Posterior cingulate gyrus (tissue), 11 donors: ENCODE measurements around the gene RAB11FIP3.
A peak's percentile ranks its signal among the peaks of the same experiment; 100 is the strongest.

ENCODE experiments used
- DNase-seq, 10 donors: peaks; one replicate each; pipeline versions ENCODE4 v3.0.0 to v3.0.0-alpha.2; 2020 to 2021; ENCODE audit warnings: mixed read lengths in 3 of 10
- intact Hi-C: fragments of 100-400 bp; cut with DNase I; formaldehyde crosslinking; loops from one replicate; pipeline ENCODE4 v1.15.1; 2023

Gene RAB11FIP3

GRCh38 chr16:543301-544164 lies 118.1 kb downstream of the RAB11FIP3 start:
- no peak for DNase-seq

GRCh38 chr16:544517-544916 lies 119.1 kb downstream of the RAB11FIP3 start:
- no peak for DNase-seq
- intact Hi-C loops: no loop called here

More at GRCh38 chr16:543301-544164, 118.1 kb downstream of the RAB11FIP3 start:
- intact Hi-C loops: no loop called here

- intact Hi-C loops: no loop called here
These were observed 121.7 kb downstream of the RAB11FIP3 start for GRCh38 chr16:546909-547770.

DNA sequence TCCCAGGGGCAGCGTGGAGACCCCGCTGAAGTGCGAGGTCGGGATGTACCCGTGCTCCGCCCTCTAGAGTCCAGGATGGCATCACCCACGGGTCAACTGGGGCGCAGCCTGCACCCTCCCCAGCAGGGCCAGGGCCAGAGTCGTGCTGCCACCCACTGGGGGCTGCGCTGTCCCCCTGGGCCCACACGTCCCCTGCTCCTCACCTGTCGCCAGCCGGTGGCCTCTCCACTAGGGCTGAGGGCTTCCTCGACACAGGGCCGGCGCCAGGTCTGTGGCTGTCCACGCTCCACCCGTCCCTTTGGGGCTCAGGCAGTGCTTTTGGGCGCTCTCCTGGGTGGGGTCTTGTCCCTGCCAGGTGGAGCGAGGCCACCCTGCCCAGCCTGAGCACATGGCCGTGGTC lies 123.1 kb downstream of the RAB11FIP3 start:
- intact Hi-C loops: no loop called here
- DNase-seq: no peak

More at GRCh38 chr16:546909-547770, 121.7 kb downstream of the RAB11FIP3 start:
- DNase-seq: peak; percentile 54 to 96 (median 69)

DNA sequence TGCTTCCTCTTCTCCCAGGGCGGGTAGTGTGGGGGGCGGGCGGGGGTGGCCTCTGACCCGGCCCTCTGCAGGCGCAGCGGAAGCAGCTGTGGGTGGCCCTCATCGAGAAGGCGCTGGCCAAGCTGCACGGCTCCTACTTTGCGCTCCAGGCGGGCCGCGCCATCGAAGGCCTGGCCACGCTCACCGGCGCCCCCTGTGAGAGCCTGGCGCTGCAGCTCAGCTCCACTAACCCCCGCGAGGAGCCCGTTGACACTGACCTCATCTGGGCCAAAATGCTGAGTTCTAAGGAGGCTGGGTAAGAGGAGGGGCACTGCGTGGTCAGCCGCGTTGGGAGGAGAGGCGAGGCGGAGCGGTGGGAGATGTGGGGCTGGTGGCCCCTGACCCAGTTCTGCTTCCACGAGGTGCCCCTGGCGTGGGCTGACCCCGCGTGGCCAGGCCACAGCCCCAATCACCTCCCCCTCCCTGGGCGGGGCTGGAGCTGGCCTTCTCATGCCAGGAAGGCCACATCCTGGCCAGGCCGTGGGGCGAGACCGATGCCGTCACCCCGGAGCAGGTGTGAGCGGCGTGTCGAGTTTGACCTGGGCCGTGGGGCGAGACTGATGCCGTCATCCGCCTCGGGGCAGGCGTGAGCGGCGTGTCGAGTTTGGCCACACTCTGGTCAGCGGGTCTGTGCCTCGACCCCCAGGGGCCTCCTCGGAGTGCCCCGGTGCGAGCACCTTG lies 124.3 kb downstream of the RAB11FIP3 start:
- intact Hi-C loops: no loop called here
- DNase-seq: no peak

DNA sequence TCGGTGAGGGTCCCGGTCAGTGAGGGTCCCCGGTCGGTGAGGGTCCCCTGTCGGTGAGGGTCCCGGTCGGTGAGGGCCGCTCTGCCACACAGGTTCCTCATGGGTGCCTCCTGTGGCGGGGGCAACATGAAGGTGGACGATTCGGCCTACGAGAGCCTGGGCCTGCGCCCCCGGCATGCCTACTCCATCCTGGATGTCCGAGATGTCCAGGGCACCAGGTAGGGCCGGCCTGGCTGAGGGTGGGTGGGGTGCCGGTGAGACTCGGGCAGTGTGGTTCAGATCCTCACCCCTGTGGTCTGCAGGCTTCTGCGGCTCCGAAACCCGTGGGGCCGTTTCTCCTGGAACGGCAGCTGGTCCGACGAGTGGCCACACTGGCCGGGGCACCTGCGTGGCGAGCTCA lies 125.8 kb downstream of the RAB11FIP3 start:
- DNase-seq: no peak
- intact Hi-C loops: no loop called here

GRCh38 chr16:552171-552570 lies 126.7 kb downstream of the RAB11FIP3 start:
- DNase-seq: no peak
- intact Hi-C loops: no loop called here

- intact Hi-C loops: no loop called here
- no peak for DNase-seq
These were observed 128.3 kb downstream of the RAB11FIP3 start for GRCh38 chr16:553601-554296.

DNA sequence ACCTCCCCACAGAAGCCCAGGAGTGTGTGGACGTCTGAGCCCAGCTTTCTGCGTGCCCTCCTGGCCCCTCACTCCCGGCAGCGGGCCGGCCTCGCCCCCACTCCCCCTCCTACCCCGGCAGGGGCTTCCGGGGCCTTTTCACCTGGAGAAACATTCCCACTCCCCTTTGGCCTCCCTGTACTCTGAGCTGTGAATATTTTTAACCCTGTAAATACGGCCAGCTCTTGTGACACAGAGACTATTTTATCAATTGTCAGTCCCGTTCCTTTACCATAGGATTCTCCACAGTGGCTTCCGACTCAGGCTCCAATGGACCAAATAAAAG lies 128.8 kb downstream of the RAB11FIP3 start:
- no peak for DNase-seq

GRCh38 chr16:554640-555365 lies 129.4 kb downstream of the RAB11FIP3 start:
- intact Hi-C loops: no loop called here
- no peak for DNase-seq

More for the DNA sequence above, 128.8 kb downstream of the RAB11FIP3 start:
- intact Hi-C loops: no loop called here

GRCh38 chr16:555528-556473 lies 130.4 kb downstream of the RAB11FIP3 start:
- intact Hi-C loops: no loop called here
- no peak for DNase-seq

- intact Hi-C loops: no loop called here
- no peak for DNase-seq
These were observed 131.2 kb downstream of the RAB11FIP3 start for GRCh38 chr16:556474-557173.

GRCh38 chr16:557463-558297 lies 132.2 kb downstream of the RAB11FIP3 start:
- DNase-seq: no peak
- intact Hi-C loops: no loop called here

GRCh38 chr16:558298-559020 lies 133.0 kb downstream of the RAB11FIP3 start:
- no peak for DNase-seq
- intact Hi-C loops: no loop called here

DNA sequence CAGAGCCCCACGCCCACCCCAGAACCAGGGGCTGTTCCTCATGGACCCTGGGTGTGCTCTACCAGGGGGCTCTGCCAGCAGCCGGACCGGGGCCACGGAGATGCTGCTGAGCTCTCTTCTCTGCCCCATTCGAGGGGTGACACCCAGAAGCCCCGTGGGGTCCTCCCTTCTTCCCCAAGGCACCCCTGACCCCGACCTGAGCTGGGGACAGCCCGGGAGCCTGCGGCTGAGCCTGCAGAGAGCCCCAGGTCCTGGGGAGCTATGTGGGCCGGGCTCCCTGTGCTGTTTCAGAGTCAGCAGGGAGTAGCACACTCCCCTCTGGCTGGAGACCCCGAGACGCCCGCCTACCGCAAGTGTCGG lies 133.6 kb downstream of the RAB11FIP3 start:
- intact Hi-C loops: no loop called here
- DNase-seq: no peak

- intact Hi-C loops: no loop called here
- no peak for DNase-seq
These were observed 134.2 kb downstream of the RAB11FIP3 start for GRCh38 chr16:559411-560203.
